HepG2 (cell line): ENCODE measurements around the gene FIS1. TPM values are rescaled to one million over a fixed set of nuclear protein-coding genes. Genes with fewer than 3 reads are reported as not detected.

Experiments
- ESRRA ChIP-seq: sonication (generic); formaldehyde crosslinking; IDR thresholded peaks from 2 replicates; pipeline ENCODE4 v1.5.1; 2020; ENCODE audit warnings: mild to moderate bottlenecking, low read depth, missing genetic modification reagents
- ETV6 ChIP-seq: sonication (generic); formaldehyde crosslinking; conservative IDR thresholded peaks from 2 replicates; pipeline ENCODE4 v1.4.0; 2020; ENCODE audit warnings: missing genetic modification reagents
- GATA4 ChIP-seq: sonication (generic); IDR thresholded peaks from 2 replicates; pipeline ENCODE4 v1.6.1; 2016; ENCODE audit warnings: antibody characterized with exemption, low read depth, borderline replicate concordance
- HOXA5 ChIP-seq: sonication (generic); formaldehyde crosslinking; IDR thresholded peaks from 2 replicates; pipeline ENCODE4 v1.4.0; 2020; ENCODE audit warnings: missing genetic modification reagents
- MAF1 ChIP-seq: sonication (generic); formaldehyde crosslinking; IDR thresholded peaks from 2 replicates; pipeline ENCODE4 v1.5.0; 2020; ENCODE audit warnings: missing genetic modification reagents, borderline replicate concordance
- MAFF ChIP-seq: IDR thresholded peaks from 2 replicates; pipeline ENCODE4 v1.6.1; 2011; ENCODE audit warnings: low read depth, low read length, improper control_type of control experiment
- MED1 ChIP-seq: sonication (generic); formaldehyde crosslinking; IDR thresholded peaks from 2 replicates; pipeline ENCODE4 v1.4.0; 2020; ENCODE audit warnings: missing genetic modification reagents
- POLR2A ChIP-seq, 2 experiments: IDR thresholded peaks; 2 replicates each; pipeline ENCODE4 v1.6.1; 2011; ENCODE audit warnings: low read depth in 2 of 2, low read length in 2 of 2, mild to moderate bottlenecking in 1 of 2, moderate library complexity in 1 of 2; ENCODE audit not compliant: insufficient read depth in 1 of 2
- POLR2AphosphoS5 ChIP-seq: IDR thresholded peaks from 2 replicates; pipeline ENCODE4 v1.6.1; 2012; ENCODE audit warnings: low read depth, low read length
- RFXAP ChIP-seq: sonication (generic); formaldehyde crosslinking; IDR thresholded peaks from 2 replicates; pipeline ENCODE4 v1.4.0; 2020; ENCODE audit warnings: missing genetic modification reagents, borderline replicate concordance
- USF2 ChIP-seq, 2 experiments: sonication (generic) in 1 of 2; formaldehyde crosslinking in 1 of 2; IDR thresholded peaks; 2 replicates each; pipeline versions ENCODE4 v1.5.1 to v1.6.1; 2011 to 2020; ENCODE audit warnings: borderline replicate concordance in 1 of 2, low read depth in 1 of 2, low read length in 1 of 2, mild to moderate bottlenecking in 1 of 2, missing genetic modification reagents in 1 of 2, moderate library complexity in 1 of 2
- XRCC5 ChIP-seq: fragments of 200-400 bp; formaldehyde crosslinking; optimal IDR thresholded peaks from 2 replicates; pipeline ENCODE3; 2017; ENCODE audit warnings: mild to moderate bottlenecking, low read length
- ZBTB38 ChIP-seq: sonication (generic); formaldehyde crosslinking; IDR thresholded peaks from 2 replicates; pipeline ENCODE4 v1.5.1; 2020; ENCODE audit warnings: mild to moderate bottlenecking, missing genetic modification reagents
- ZBTB8A ChIP-seq: sonication (generic); formaldehyde crosslinking; IDR thresholded peaks from 2 replicates; pipeline ENCODE4 v1.4.0; 2020; ENCODE audit warnings: mild to moderate bottlenecking, low read depth, missing genetic modification reagents, borderline replicate concordance
- ZNF276 ChIP-seq: sonication (generic); formaldehyde crosslinking; IDR thresholded peaks from 2 replicates; pipeline ENCODE4 v1.4.0; 2020; ENCODE audit warnings: mild to moderate bottlenecking, low read depth, missing genetic modification reagents
- ZNF331 ChIP-seq: sonication (generic); formaldehyde crosslinking; IDR thresholded peaks from 2 replicates; pipeline ENCODE4 v1.4.0; 2020; ENCODE audit warnings: missing genetic modification reagents
- ZNF343 ChIP-seq: sonication (generic); formaldehyde crosslinking; IDR thresholded peaks from 2 replicates; pipeline ENCODE4 v1.4.0; 2020; ENCODE audit warnings: mild to moderate bottlenecking, missing genetic modification reagents
- ZNF446 ChIP-seq: sonication (generic); formaldehyde crosslinking; IDR thresholded peaks from 2 replicates; pipeline ENCODE4 v1.5.0; 2020; ENCODE audit warnings: mild to moderate bottlenecking, missing genetic modification reagents
- ZNF468 ChIP-seq: sonication (generic); formaldehyde crosslinking; IDR thresholded peaks from 2 replicates; pipeline ENCODE4 v1.8.0; 2022; ENCODE audit warnings: mild to moderate bottlenecking, moderate library complexity, missing genetic modification reagents
- ZNF839 ChIP-seq: sonication (generic); formaldehyde crosslinking; IDR thresholded peaks from 2 replicates; pipeline ENCODE4 v1.4.0; 2020; ENCODE audit warnings: missing genetic modification reagents, mild to moderate bottlenecking, borderline replicate concordance
- ZZZ3 ChIP-seq: sonication (generic); formaldehyde crosslinking; IDR thresholded peaks from 2 replicates; pipeline ENCODE4 v1.4.0; 2020; ENCODE audit warnings: missing genetic modification reagents, mild to moderate bottlenecking, borderline replicate concordance
- polyA plus RNA-seq, 8 experiments: library from polyadenylated mRNA; depleted of rRNA in 3 of 8; stranded (reverse) in 7 of 8; unstranded in 1 of 8; fragments of >200 nt; fragmentation: Illumina TruSeq in 4 of 8; extraction: Trizol in 4 of 8; gene quantifications; 2 replicates each; pipeline versions ENCODE4 v1.2.1 to v1.2.3, GENCODE V29; 2011 to 2016; ENCODE audit warnings: low read depth in 4 of 8, missing spikeins in 1 of 8, mixed read lengths in 1 of 8; ENCODE audit not compliant: insufficient read depth in 1 of 8
- total RNA-seq, 5 experiments: library from RNA; depleted of rRNA; stranded (reverse); fragments of >200 nt; fragmentation: Illumina TruSeq; extraction: Trizol; gene quantifications; 2 replicates each; pipeline ENCODE4 v1.2.3, GENCODE V29; 2016; ENCODE audit warnings: low read depth in 1 of 5
- TF ChIP-seq, protein P1 (sequence below): sonication (generic); formaldehyde crosslinking; conservative IDR thresholded peaks from 2 replicates; pipeline ENCODE4 v1.4.0; 2020; ENCODE audit warnings: missing genetic modification reagents
- TF ChIP-seq, protein P2 (sequence below): sonication (generic); formaldehyde crosslinking; IDR thresholded peaks from 2 replicates; pipeline ENCODE4 v1.4.0; 2020; ENCODE audit warnings: mild to moderate bottlenecking, missing genetic modification reagents

FIS1 gene
- total and polyA plus RNA-seq, 2 of the 13 experiments (the other 11 are each of a cell fraction or from before 2014, with no cell fraction given) = 97.5 to 101 TPM

- TF ChIP-seq ZNF276 (CRISPR knock-in tag) (no peak), XRCC5 (peak; percentile 4), ZBTB8A (no peak), ZNF468 (CRISPR knock-in tag) (0 out of 2 replicates have a peak, but pooled peaks have one; percentile 4), ZBTB38 (CRISPR knock-in tag) (peak; percentile 46; the same call in 1 of the 2 replicates), RFXAP (0 out of 2 replicates have a peak, but pooled peaks have one; percentile 48), GATA4 (0 out of 2 replicates have a peak, but pooled peaks have one; percentile 53), ZNF343 (CRISPR knock-in tag) (no peak), POLR2AphosphoS5 (peak; percentile 60), ETV6 (CRISPR knock-in tag) (0 out of 2 replicates have a peak, but pooled peaks have one; percentile 5), USF2 (IDR thresholded peaks at IDR 0.05; ENCODE audit: low read depth, low read length) (no peak), USF2 (CRISPR knock-in tag; IDR thresholded peaks at IDR 0.05; ENCODE audit: borderline replicate concordance) (peak; percentile 69; the same call in 1 of the 2 replicates), ZNF446 (CRISPR knock-in tag) (0 out of 2 replicates have a peak, but pooled peaks have one; percentile 31), MAFF (no peak), ZNF839 (no peak), MED1 (CRISPR knock-in tag) (peak; percentile 5; the same call in 1 of the 2 replicates), ESRRA (CRISPR knock-in tag) (0 out of 2 replicates have a peak, but pooled peaks have one; percentile 1), POLR2A (IDR thresholded peaks at IDR 0.05; ENCODE audit: insufficient read depth in 1 of 2, low read depth in 2 of 2, low read length in 2 of 2) (peak in 1 of 2 experiments; percentile 66; a peak in 3 of 4 replicates), ZNF331 (CRISPR knock-in tag) (peak; percentile 47; the same call in 1 of the 2 replicates), HOXA5 (CRISPR knock-in tag) (peak; percentile 33; the same call in 1 of the 2 replicates), ZZZ3 (CRISPR knock-in tag) (0 out of 2 replicates have a peak, but pooled peaks have one; percentile 60), MAF1 (CRISPR knock-in tag) (0 out of 2 replicates have a peak, but pooled peaks have one; percentile 0)
- TF ChIP-seq, protein P1, sequence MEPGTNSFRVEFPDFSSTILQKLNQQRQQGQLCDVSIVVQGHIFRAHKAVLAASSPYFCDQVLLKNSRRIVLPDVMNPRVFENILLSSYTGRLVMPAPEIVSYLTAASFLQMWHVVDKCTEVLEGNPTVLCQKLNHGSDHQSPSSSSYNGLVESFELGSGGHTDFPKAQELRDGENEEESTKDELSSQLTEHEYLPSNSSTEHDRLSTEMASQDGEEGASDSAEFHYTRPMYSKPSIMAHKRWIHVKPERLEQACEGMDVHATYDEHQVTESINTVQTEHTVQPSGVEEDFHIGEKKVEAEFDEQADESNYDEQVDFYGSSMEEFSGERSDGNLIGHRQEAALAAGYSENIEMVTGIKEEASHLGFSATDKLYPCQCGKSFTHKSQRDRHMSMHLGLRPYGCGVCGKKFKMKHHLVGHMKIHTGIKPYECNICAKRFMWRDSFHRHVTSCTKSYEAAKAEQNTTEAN (CRISPR knock-in tag) = 0 out of 2 replicates have a peak, but pooled peaks have one; percentile 29
- TF ChIP-seq, protein P2, sequence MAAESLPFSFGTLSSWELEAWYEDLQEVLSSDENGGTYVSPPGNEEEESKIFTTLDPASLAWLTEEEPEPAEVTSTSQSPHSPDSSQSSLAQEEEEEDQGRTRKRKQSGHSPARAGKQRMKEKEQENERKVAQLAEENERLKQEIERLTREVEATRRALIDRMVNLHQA (CRISPR knock-in tag) = no peak
Observed at GRCh38 chr7:101245147-101245668, 327 bp upstream of the FIS1 start (continued).
